Parathyroid adenoma (tissue), 2 donors: ENCODE measurements around the gene DENND1B.
"Not testable (repeated sequence)": the region's sequence is repeated elsewhere in the genome, so short reads cannot be mapped to it uniquely, and the experiment has no call there.

Source experiments
- H2AFZ ChIP-seq: fragments of 300-600 bp; sonication (generic); one replicate; pipeline ENCODE4 v1.7.0; 2017; ENCODE audit warnings: antibody characterized with exemption, mild to moderate bottlenecking
- H3K27ac ChIP-seq: fragments of 300-600 bp; sonication (generic); one replicate; pipeline ENCODE4 v1.7.0; 2017
- H3K27me3 ChIP-seq: fragments of 300-600 bp; sonication (generic); one replicate; pipeline ENCODE4 v1.7.0; 2017; ENCODE audit warnings: low read length; ENCODE audit not compliant: control insufficient read depth, insufficient read depth
- H3K36me3 ChIP-seq: fragments of 300-600 bp; sonication (generic); one replicate; pipeline ENCODE4 v1.7.0; 2017; ENCODE audit warnings: low read length; ENCODE audit not compliant: control insufficient read depth, insufficient read depth
- H3K4me1 ChIP-seq: fragments of 300-600 bp; sonication (generic); one replicate; pipeline ENCODE4 v1.7.0; 2017; ENCODE audit warnings: control low read depth
- H3K4me2 ChIP-seq: fragments of 300-600 bp; sonication (generic); one replicate; pipeline ENCODE4 v1.7.0; 2017; ENCODE audit warnings: low read length
- H3K4me3 ChIP-seq: fragments of 300-600 bp; sonication (generic); one replicate; pipeline ENCODE4 v1.7.0; 2017; ENCODE audit warnings: low read depth, low read length
- H3K79me2 ChIP-seq: fragments of 300-600 bp; sonication (generic); one replicate; pipeline ENCODE4 v1.7.0; 2017; ENCODE audit warnings: control low read depth
- H3K9ac ChIP-seq: fragments of 300-600 bp; sonication (generic); one replicate; pipeline ENCODE4 v1.7.0; 2017; ENCODE audit warnings: mild to moderate bottlenecking
- H3K9me3 ChIP-seq: fragments of 300-600 bp; sonication (generic); one replicate; pipeline ENCODE4 v1.7.0; 2017; ENCODE audit warnings: low read length; ENCODE audit not compliant: control insufficient read depth
- TF ChIP-seq, protein P1 (sequence below): fragments of 300-600 bp; sonication (generic); IDR thresholded peaks from one replicate; pipeline ENCODE4 v1.7.0; 2017; ENCODE audit warnings: antibody characterized with exemption, mild to moderate bottlenecking
- donor health status: primary hyperparathyroidism.

Gene DENND1B

GRCh38 chr1:197496722-197497121 lies 278.6 kb downstream of the DENND1B start:
- no peak overlapping the region for H3K27ac ChIP-seq
- H3K36me3 ChIP-seq = no peaks in the 10 kb centered on the region
- H3K79me2 ChIP-seq = no peaks in the 10 kb centered on the region
- TF ChIP-seq, protein P1, sequence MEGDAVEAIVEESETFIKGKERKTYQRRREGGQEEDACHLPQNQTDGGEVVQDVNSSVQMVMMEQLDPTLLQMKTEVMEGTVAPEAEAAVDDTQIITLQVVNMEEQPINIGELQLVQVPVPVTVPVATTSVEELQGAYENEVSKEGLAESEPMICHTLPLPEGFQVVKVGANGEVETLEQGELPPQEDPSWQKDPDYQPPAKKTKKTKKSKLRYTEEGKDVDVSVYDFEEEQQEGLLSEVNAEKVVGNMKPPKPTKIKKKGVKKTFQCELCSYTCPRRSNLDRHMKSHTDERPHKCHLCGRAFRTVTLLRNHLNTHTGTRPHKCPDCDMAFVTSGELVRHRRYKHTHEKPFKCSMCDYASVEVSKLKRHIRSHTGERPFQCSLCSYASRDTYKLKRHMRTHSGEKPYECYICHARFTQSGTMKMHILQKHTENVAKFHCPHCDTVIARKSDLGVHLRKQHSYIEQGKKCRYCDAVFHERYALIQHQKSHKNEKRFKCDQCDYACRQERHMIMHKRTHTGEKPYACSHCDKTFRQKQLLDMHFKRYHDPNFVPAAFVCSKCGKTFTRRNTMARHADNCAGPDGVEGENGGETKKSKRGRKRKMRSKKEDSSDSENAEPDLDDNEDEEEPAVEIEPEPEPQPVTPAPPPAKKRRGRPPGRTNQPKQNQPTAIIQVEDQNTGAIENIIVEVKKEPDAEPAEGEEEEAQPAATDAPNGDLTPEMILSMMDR = no peak
- no peaks in the 10 kb centered on the region for H3K4me1 ChIP-seq
- no peaks in the 10 kb centered on the region for H3K27me3 ChIP-seq
- H3K9me3 ChIP-seq = no peaks in the 10 kb centered on the region
- H3K4me3 ChIP-seq = no peak overlapping the region
- no peak overlapping the region for H2AFZ ChIP-seq
- H3K4me2 ChIP-seq = no peak overlapping the region
- H3K9ac ChIP-seq = no peak overlapping the region

DNA sequence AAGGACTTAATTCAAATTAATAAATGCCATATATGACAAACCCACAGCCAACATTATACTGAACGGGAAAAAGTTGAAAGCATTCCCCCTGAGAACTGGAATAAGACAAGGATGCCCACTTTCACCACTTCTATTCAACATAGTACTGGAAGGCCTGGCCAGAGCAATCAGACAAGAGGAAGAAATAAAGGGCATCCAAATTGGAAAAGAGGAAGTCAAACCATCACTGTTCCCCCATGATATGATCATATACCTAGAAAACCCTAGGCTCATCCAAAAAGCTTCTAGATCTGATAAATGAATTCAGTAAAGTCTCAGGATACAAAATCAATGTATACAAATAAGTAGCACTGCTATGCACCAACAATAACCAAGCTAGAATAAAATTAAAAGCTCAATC lies 283.8 kb downstream of the DENND1B start:
- H3K79me2 ChIP-seq, H2AFZ ChIP-seq, H3K4me2 ChIP-seq, H3K4me1 ChIP-seq, H3K4me3 ChIP-seq, H3K36me3 ChIP-seq, H3K27ac ChIP-seq, H3K27me3 ChIP-seq, H3K9me3 ChIP-seq, H3K9ac ChIP-seq: not testable (repeated sequence)

DNA sequence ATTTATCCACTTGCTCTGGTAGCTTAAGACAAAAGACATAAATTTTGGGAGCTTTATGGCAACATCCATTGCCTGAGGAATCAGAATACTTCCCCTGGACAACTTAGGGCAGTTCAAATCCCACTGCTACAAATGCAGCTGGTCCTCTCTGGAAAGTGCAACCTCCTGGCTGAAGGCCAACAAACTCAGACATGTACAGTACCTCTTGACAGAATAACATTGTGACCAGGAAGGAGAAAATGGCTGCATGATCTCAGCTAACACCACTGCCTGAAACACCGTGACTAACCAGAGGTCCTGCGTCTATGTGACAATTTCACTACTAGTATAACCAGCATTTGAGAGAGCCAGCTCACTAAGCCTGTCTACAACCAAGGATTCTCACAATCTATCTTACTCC lies 288.3 kb downstream of the DENND1B start:
- TF ChIP-seq, protein P1 = no peak

DNA sequence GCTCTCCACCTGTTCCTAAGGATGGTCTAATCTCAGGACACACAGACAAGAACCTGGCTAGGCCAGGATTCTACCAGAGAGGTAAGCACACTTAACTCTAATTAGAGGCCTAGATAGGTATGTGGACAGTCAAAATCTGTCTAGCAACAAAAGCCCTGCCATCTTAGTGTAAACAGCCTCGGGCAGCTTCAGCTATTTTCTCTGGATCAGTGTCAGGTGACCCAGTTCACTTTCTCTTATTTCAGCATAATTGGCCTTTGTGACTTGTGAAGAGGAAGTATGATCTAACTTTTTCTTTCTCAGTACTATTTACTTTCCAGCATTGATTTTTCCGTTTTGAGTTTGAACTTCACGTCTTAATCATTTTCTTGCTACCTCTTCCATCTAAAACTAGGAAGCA lies 289.5 kb downstream of the DENND1B start:
- no peaks in the 10 kb centered on the region for H3K36me3 ChIP-seq
- H3K9me3 ChIP-seq = peaks cover 6% of the 10 kb centered on the region
- H3K79me2 ChIP-seq = no peaks in the 10 kb centered on the region
- no peak overlapping the region for H3K9ac ChIP-seq
- H3K4me1 ChIP-seq = no peaks in the 10 kb centered on the region
- no peak overlapping the region for H2AFZ ChIP-seq
- no peaks in the 10 kb centered on the region for H3K27me3 ChIP-seq
- H3K4me2 ChIP-seq = no peak overlapping the region
- no peak overlapping the region for H3K4me3 ChIP-seq
- TF ChIP-seq, protein P1 = no peak
- no peak overlapping the region for H3K27ac ChIP-seq

More for the DNA sequence above, 288.3 kb downstream of the DENND1B start:
- H3K4me3 ChIP-seq = no peak overlapping the region
- H2AFZ ChIP-seq = no peak overlapping the region
- no peaks in the 10 kb centered on the region for H3K36me3 ChIP-seq
- no peaks in the 10 kb centered on the region for H3K27me3 ChIP-seq
- H3K9me3 ChIP-seq = peaks cover 6% of the 10 kb centered on the region
- H3K4me1 ChIP-seq = no peaks in the 10 kb centered on the region
- H3K27ac ChIP-seq = no peak overlapping the region
- no peak overlapping the region for H3K9ac ChIP-seq
- H3K79me2 ChIP-seq = no peaks in the 10 kb centered on the region
- no peak overlapping the region for H3K4me2 ChIP-seq

DNA sequence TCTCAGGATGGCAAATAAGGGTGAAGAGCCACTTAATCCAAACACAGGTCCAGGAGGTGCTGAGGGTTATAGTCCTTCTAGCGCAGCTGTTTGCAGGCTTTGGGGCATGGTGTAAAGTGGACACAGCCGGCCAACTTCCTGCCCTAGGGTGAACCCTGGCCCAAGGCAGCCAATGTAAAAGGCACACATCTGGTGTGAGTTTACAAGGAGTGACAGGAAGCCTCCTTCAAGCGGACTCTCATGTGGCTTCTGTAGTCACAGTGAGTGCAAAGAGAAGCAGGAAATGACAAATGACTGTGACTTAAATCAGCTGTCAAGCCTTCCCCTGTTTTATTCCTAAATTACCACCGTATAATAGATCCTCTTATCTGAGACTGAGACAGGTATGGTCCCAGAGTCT lies 294.2 kb downstream of the DENND1B start:
- Histone ChIP-seq H3K9me3 (no peaks in the 10 kb centered on the region), H2AFZ (no peak overlapping the region), H3K27me3 (no peaks in the 10 kb centered on the region), H3K27ac (no peak overlapping the region), H3K79me2 (no peaks in the 10 kb centered on the region), H3K4me2 (no peak overlapping the region), H3K4me1 (no peaks in the 10 kb centered on the region), H3K36me3 (no peaks in the 10 kb centered on the region), H3K4me3 (no peak overlapping the region), H3K9ac (no peak overlapping the region)
- TF ChIP-seq, protein P1 = no peak
